Stomach smooth muscle (tissue), 2 donors: ENCODE data around the gene IPCEF1.
A peak's percentile ranks its signal among the peaks of the same experiment; 100 is the strongest.

Source experiments
- H3K27ac ChIP-seq: one replicate; pipeline ENCODE4 v1.7.0; 2013; ENCODE audit warnings: mild to moderate bottlenecking, low read length, inconsistent platforms
- H3K27me3 ChIP-seq, 2 donors: one replicate each; pipeline ENCODE4 v1.7.0; 2013; ENCODE audit warnings: low read length in 2 of 2; ENCODE audit not compliant: insufficient read depth in 2 of 2, control insufficient read depth in 1 of 2
- H3K36me3 ChIP-seq, 2 donors: one replicate each; pipeline ENCODE4 v1.7.0; 2013; ENCODE audit warnings: low read length in 2 of 2; ENCODE audit not compliant: control insufficient read depth in 2 of 2, insufficient read depth in 2 of 2
- H3K4me1 ChIP-seq: one replicate; pipeline ENCODE4 v1.7.0; 2013; ENCODE audit warnings: low read length; ENCODE audit not compliant: control insufficient read depth, insufficient read depth
- H3K4me3 ChIP-seq, 2 donors: one replicate each; pipeline ENCODE4 v1.7.0; 2013; ENCODE audit warnings: low read length in 2 of 2
- H3K9ac ChIP-seq, 2 donors: one replicate each; pipeline ENCODE4 v1.7.0; 2013; ENCODE audit warnings: low read length in 2 of 2, mild to moderate bottlenecking in 1 of 2
- H3K9me3 ChIP-seq, 2 donors: one replicate each; pipeline ENCODE4 v1.7.0; 2013; ENCODE audit warnings: low read length in 2 of 2; ENCODE audit not compliant: control insufficient read depth in 2 of 2
- donor health status: healthy.
- donor health status: Pancreatic carcinoma.

IPCEF1 gene

GRCh38 chr6:154164397-154164796, 192.2 kb downstream of the IPCEF1 start:
- Histone ChIP-seq H3K4me1 (no peaks in the 10 kb centered on the region), H3K9me3 (peaks cover 0 to 5% of the 10 kb centered on the region in 2 donors), H3K9ac (no peak overlapping the region), H3K27me3 (no peaks in the 10 kb centered on the region), H3K4me3 (peak overlapping the region; percentile 3 to 42), H3K27ac (no peak overlapping the region), H3K36me3 (no peaks in the 10 kb centered on the region)

GRCh38 chr6:154161689-154162088, 194.9 kb downstream of the IPCEF1 start:
- Histone ChIP-seq H3K4me1 (peaks cover 5% of the 10 kb centered on the region), H3K4me3 (no peak overlapping the region), H3K9ac (no peak overlapping the region), H3K9me3 (peaks cover 0 to 5% of the 10 kb centered on the region in 2 donors), H3K36me3 (no peaks in the 10 kb centered on the region), H3K27ac (no peak overlapping the region), H3K27me3 (no peaks in the 10 kb centered on the region)

GRCh38 chr6:154159126-154159525, 197.5 kb downstream of the IPCEF1 start:
- Histone ChIP-seq H3K36me3 (no peaks in the 10 kb centered on the region), H3K9ac (no peak overlapping the region), H3K27me3 (no peaks in the 10 kb centered on the region), H3K4me3 (no peak overlapping the region), H3K9me3 (no peaks in the 10 kb centered on the region), H3K27ac (no peak overlapping the region), H3K4me1 (peaks cover 5% of the 10 kb centered on the region)

- H3K4me3 ChIP-seq = peak overlapping the region in 1 of 2 donors; percentile 12
- H3K9ac ChIP-seq = peak overlapping the region in 1 of 2 donors; percentile 34
- H3K4me1 ChIP-seq = peaks cover 5% of the 10 kb centered on the region
- H3K36me3 ChIP-seq = no peaks in the 10 kb centered on the region
- H3K27me3 ChIP-seq = no peaks in the 10 kb centered on the region
- no peak overlapping the region for H3K27ac ChIP-seq
- H3K9me3 ChIP-seq = no peaks in the 10 kb centered on the region
Measured at GRCh38 chr6:154157706-154158105, 198.9 kb downstream of the IPCEF1 start.

- Histone ChIP-seq H3K9ac (peak overlapping the region; percentile 6 to 34), H3K9me3 (no peaks in the 10 kb centered on the region), H3K27me3 (no peaks in the 10 kb centered on the region), H3K36me3 (no peaks in the 10 kb centered on the region), H3K4me3 (peak overlapping the region; percentile 12 to 47), H3K27ac (no peak overlapping the region), H3K4me1 (peaks cover 5% of the 10 kb centered on the region)
Measured at GRCh38 chr6:154157082-154157481, 199.5 kb downstream of the IPCEF1 start.

- Histone ChIP-seq H3K27ac (no peak overlapping the region), H3K4me3 (no peak overlapping the region), H3K27me3 (no peaks in the 10 kb centered on the region), H3K9me3 (no peaks in the 10 kb centered on the region), H3K36me3 (no peaks in the 10 kb centered on the region), H3K4me1 (peaks cover 5% of the 10 kb centered on the region), H3K9ac (no peak overlapping the region)
Measured at GRCh38 chr6:154156135-154156896, 200.3 kb downstream of the IPCEF1 start.

GRCh38 chr6:154154389-154154967, 202.1 kb downstream of the IPCEF1 start:
- H3K27me3 ChIP-seq = peaks cover 0 to 6% of the 10 kb centered on the region in 2 donors
- H3K9ac ChIP-seq = no peak overlapping the region
- no peak overlapping the region for H3K27ac ChIP-seq
- H3K36me3 ChIP-seq = no peaks in the 10 kb centered on the region
- H3K4me3 ChIP-seq = no peak overlapping the region
- H3K4me1 ChIP-seq = peaks cover 5% of the 10 kb centered on the region
- H3K9me3 ChIP-seq = no peaks in the 10 kb centered on the region

- Histone ChIP-seq H3K36me3 (no peaks in the 10 kb centered on the region), H3K27me3 (no peaks in the 10 kb centered on the region), H3K4me1 (no peaks in the 10 kb centered on the region), H3K4me3 (no peak overlapping the region), H3K27ac (no peak overlapping the region), H3K9ac (no peak overlapping the region), H3K9me3 (no peaks in the 10 kb centered on the region)
Measured at GRCh38 chr6:154143753-154144152, 212.8 kb downstream of the IPCEF1 start.

- H3K27me3 ChIP-seq = no peaks in the 10 kb centered on the region
- H3K4me3 ChIP-seq = no peak overlapping the region
- H3K27ac ChIP-seq = no peak overlapping the region
- H3K4me1 ChIP-seq = no peaks in the 10 kb centered on the region
- H3K9me3 ChIP-seq = no peaks in the 10 kb centered on the region
- no peak overlapping the region for H3K9ac ChIP-seq
- no peaks in the 10 kb centered on the region for H3K36me3 ChIP-seq
Measured at GRCh38 chr6:154140743-154141142, 215.9 kb downstream of the IPCEF1 start.

GRCh38 chr6:154139892-154140291, 216.7 kb downstream of the IPCEF1 start:
- Histone ChIP-seq H3K9ac (no peak overlapping the region), H3K27me3 (no peaks in the 10 kb centered on the region), H3K36me3 (no peaks in the 10 kb centered on the region), H3K27ac (no peak overlapping the region), H3K9me3 (no peaks in the 10 kb centered on the region), H3K4me1 (no peaks in the 10 kb centered on the region), H3K4me3 (no peak overlapping the region)

GRCh38 chr6:154138793-154139192, 217.8 kb downstream of the IPCEF1 start:
- H3K27ac ChIP-seq = no peak overlapping the region
- no peaks in the 10 kb centered on the region for H3K27me3 ChIP-seq
- no peaks in the 10 kb centered on the region for H3K9me3 ChIP-seq
- no peaks in the 10 kb centered on the region for H3K4me1 ChIP-seq
- H3K36me3 ChIP-seq = no peaks in the 10 kb centered on the region
- H3K4me3 ChIP-seq = no peak overlapping the region
- H3K9ac ChIP-seq = no peak overlapping the region
